K562 (cell line): ENCODE data around the gene TRAF3IP3. TPM values are rescaled to one million over a fixed set of nuclear protein-coding genes. Genes with fewer than 3 reads are reported as not detected.

Experiments used
- CAMTA2 ChIP-seq: fragments of 250-450 bp; sonication (Bioruptor Pico); conservative IDR thresholded peaks from 2 replicates; pipeline ENCODE4 v1.5.1; 2022
- CBFA2T3 ChIP-seq: fragments of 450-650 bp; IDR thresholded peaks from 2 replicates; pipeline ENCODE4 v1.6.1; 2017
- CHD2 ChIP-seq: IDR thresholded peaks from 2 replicates; pipeline ENCODE4 v1.6.1; 2011; ENCODE audit warnings: low read depth, low read length
- DPF2 ChIP-seq: fragments of 450-650 bp; IDR thresholded peaks from 2 replicates; pipeline ENCODE4 v1.6.1; 2016
- FUS ChIP-seq: fragments of 200-400 bp; formaldehyde crosslinking; optimal IDR thresholded peaks from 2 replicates; pipeline ENCODE3; 2017; ENCODE audit warnings: low read depth, low read length
- HDAC6 ChIP-seq: IDR thresholded peaks from 2 replicates; pipeline ENCODE4 v1.6.1; 2012; ENCODE audit warnings: low read depth, mild to moderate bottlenecking, control low read depth, inconsistent platforms, low read length, moderate library complexity
- HINFP ChIP-seq: fragments of 450-650 bp; conservative IDR thresholded peaks from 2 replicates; pipeline ENCODE4 v1.6.1; 2016; ENCODE audit warnings: missing genetic modification characterization, low read depth, mild to moderate bottlenecking, control low read depth, missing compliant biosample characterization
- KDM1A ChIP-seq, 2 experiments: fragments of 450-650 bp; IDR thresholded peaks; 2 replicates each; pipeline ENCODE4 v1.6.1; 2016; ENCODE audit warnings: mild to moderate bottlenecking in 2 of 2
- KHSRP ChIP-seq: fragments of 450-650 bp; IDR thresholded peaks from 2 replicates; pipeline ENCODE4 v1.6.1; 2017
- POLR2H ChIP-seq: IDR thresholded peaks from 2 replicates; pipeline ENCODE4 v1.6.1; 2016; ENCODE audit warnings: missing genetic modification characterization, low read depth, mild to moderate bottlenecking, control low read depth, missing compliant biosample characterization, moderate library complexity
- RFX1 ChIP-seq: fragments of 450-650 bp; IDR thresholded peaks from 2 replicates; pipeline ENCODE4 v1.6.1; 2016; ENCODE audit warnings: mild to moderate bottlenecking, moderate library complexity
- TAF15 ChIP-seq: fragments of 200-400 bp; formaldehyde crosslinking; IDR thresholded peaks from 2 replicates; pipeline ENCODE4 v1.6.1; 2017; ENCODE audit warnings: mild to moderate bottlenecking, low read depth, low read length, moderate library complexity
- TCF7 ChIP-seq: sonication (generic); IDR thresholded peaks from 2 replicates; pipeline ENCODE4 v1.6.1; 2016; ENCODE audit warnings: antibody characterized with exemption, borderline replicate concordance
- THAP12 ChIP-seq: fragments of 250-450 bp; sonication (Bioruptor Pico); IDR thresholded peaks from 2 replicates; pipeline ENCODE4 v1.9.0; 2021; ENCODE audit warnings: mild to moderate bottlenecking, inconsistent platforms
- ZNF232 ChIP-seq: sonication (generic); formaldehyde crosslinking; IDR thresholded peaks from 2 replicates; pipeline ENCODE4 v1.8.0; 2022; ENCODE audit warnings: mild to moderate bottlenecking, missing genetic modification reagents
- polyA plus RNA-seq, 8 experiments: library from polyadenylated mRNA; depleted of rRNA in 4 of 8; stranded (reverse) in 5 of 8; unstranded in 3 of 8; fragments of >200 nt; fragmentation: Nextera tagmentation in 2 of 8; fragmentation: Illumina TruSeq in 1 of 8; extraction: Ambion mirVana in 2 of 8; extraction: Trizol in 1 of 8; gene quantifications; 2 replicates each; pipeline versions ENCODE4 v1.2.1 to v1.2.3, GENCODE V29; 2011 to 2014; ENCODE audit warnings: inconsistent platforms in 1 of 8, missing spikeins in 1 of 8
- total RNA-seq, 7 experiments: library from RNA; depleted of rRNA in 6 of 7; stranded (reverse); fragments of >200 nt in 6 of 7; fragmentation: Illumina TruSeq in 2 of 7; extraction: Trizol in 2 of 7; gene quantifications; 2 replicates each; pipeline versions ENCODE4 v1.2.1 to v1.2.3, GENCODE V29; 2011 to 2021; ENCODE audit warnings: low replicate concordance in 1 of 7
- TF ChIP-seq, protein P1 (sequence below), 2 experiments: IDR thresholded peaks; 2 replicates each; pipeline ENCODE4 v1.6.1; 2012; ENCODE audit warnings: improper control_type of control experiment in 2 of 2, low read depth in 2 of 2, low read length in 2 of 2, borderline replicate concordance in 1 of 2
- TF ChIP-seq, protein P2 (sequence below): fragments of 450-650 bp; formaldehyde crosslinking; IDR thresholded peaks from 2 replicates; pipeline ENCODE4 v1.4.0; 2022; ENCODE audit warnings: missing genetic modification characterization
- TF ChIP-seq, protein P3 (sequence below): fragments of 250-450 bp; sonication (Bioruptor Pico); IDR thresholded peaks from 2 replicates; pipeline ENCODE4 v1.6.1; 2021; ENCODE audit warnings: mild to moderate bottlenecking
- TF ChIP-seq, protein P4 (sequence below): fragments of 450-650 bp; conservative IDR thresholded peaks from 2 replicates; pipeline ENCODE4 v1.6.1; 2016; ENCODE audit warnings: missing genetic modification characterization, low read depth, mild to moderate bottlenecking, missing compliant biosample characterization, moderate library complexity

Gene TRAF3IP3
- total and polyA plus RNA-seq, 9 of the 15 experiments (the other 6 are each of a cell fraction or from before 2014, with no cell fraction given) = 0.06 to 1.1 (median 0.31) TPM

GRCh38 chr1:209784265-209785169 is 28.7 kb downstream of the TRAF3IP3 start, which contains the start of gene C1orf74 (continued):
- TF ChIP-seq ZNF232 = peak; percentile 41; the same call in 1 of the 2 replicates
- TF ChIP-seq THAP12 = peak; percentile 58
- TF ChIP-seq DPF2 = peak; percentile 42
- no peak for TF ChIP-seq CBFA2T3
- no peak for TF ChIP-seq TAF15
- peak; percentile 90 for TF ChIP-seq POLR2H (tag)
- TF ChIP-seq KHSRP = peak; percentile 96
- TF ChIP-seq, protein P1, sequence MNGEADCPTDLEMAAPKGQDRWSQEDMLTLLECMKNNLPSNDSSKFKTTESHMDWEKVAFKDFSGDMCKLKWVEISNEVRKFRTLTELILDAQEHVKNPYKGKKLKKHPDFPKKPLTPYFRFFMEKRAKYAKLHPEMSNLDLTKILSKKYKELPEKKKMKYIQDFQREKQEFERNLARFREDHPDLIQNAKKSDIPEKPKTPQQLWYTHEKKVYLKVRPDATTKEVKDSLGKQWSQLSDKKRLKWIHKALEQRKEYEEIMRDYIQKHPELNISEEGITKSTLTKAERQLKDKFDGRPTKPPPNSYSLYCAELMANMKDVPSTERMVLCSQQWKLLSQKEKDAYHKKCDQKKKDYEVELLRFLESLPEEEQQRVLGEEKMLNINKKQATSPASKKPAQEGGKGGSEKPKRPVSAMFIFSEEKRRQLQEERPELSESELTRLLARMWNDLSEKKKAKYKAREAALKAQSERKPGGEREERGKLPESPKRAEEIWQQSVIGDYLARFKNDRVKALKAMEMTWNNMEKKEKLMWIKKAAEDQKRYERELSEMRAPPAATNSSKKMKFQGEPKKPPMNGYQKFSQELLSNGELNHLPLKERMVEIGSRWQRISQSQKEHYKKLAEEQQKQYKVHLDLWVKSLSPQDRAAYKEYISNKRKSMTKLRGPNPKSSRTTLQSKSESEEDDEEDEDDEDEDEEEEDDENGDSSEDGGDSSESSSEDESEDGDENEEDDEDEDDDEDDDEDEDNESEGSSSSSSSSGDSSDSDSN (IDR thresholded peaks at IDR 0.05; ENCODE audit: borderline replicate concordance in 1 of 2, low read depth in 2 of 2, low read length in 2 of 2) = no peak
- TF ChIP-seq CHD2 = peak; percentile 98
- peak; percentile 56; the same call in 1 of the 2 replicates for TF ChIP-seq RFX1
- TF ChIP-seq, protein P2, sequence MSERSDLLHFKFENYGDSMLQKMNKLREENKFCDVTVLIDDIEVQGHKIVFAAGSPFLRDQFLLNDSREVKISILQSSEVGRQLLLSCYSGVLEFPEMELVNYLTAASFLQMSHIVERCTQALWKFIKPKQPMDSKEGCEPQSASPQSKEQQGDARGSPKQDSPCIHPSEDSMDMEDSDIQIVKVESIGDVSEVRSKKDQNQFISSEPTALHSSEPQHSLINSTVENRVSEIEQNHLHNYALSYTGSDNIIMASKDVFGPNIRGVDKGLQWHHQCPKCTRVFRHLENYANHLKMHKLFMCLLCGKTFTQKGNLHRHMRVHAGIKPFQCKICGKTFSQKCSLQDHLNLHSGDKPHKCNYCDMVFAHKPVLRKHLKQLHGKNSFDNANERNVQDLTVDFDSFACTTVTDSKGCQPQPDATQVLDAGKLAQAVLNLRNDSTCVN = 0 out of 2 replicates have a peak, but pooled peaks have one; percentile 53
- no peak for TF ChIP-seq HDAC6
- TF ChIP-seq KDM1A (IDR thresholded peaks at IDR 0.05) = no peak
- 0 out of 2 replicates have a peak, but pooled peaks have one; percentile 30 for TF ChIP-seq TCF7
- TF ChIP-seq, protein P3, sequence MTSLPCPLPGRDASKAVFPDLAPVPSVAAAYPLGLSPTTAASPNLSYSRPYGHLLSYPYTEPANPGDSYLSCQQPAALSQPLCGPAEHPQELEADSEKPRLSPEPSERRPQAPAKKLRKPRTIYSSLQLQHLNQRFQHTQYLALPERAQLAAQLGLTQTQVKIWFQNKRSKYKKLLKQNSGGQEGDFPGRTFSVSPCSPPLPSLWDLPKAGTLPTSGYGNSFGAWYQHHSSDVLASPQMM = no peak
- TF ChIP-seq, protein P4, sequence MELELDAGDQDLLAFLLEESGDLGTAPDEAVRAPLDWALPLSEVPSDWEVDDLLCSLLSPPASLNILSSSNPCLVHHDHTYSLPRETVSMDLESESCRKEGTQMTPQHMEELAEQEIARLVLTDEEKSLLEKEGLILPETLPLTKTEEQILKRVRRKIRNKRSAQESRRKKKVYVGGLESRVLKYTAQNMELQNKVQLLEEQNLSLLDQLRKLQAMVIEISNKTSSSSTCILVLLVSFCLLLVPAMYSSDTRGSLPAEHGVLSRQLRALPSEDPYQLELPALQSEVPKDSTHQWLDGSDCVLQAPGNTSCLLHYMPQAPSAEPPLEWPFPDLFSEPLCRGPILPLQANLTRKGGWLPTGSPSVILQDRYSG = peak; percentile 96; the same call in 1 of the 2 replicates
- no peak for TF ChIP-seq HINFP (tag)
- TF ChIP-seq FUS = no peak
- TF ChIP-seq CAMTA2 (CRISPR knock-in tag) = 0 out of 2 replicates have a peak, but pooled peaks have one; percentile 65
